Panc1 (cell line): ENCODE data around the gene C12orf42.

ENCODE experiments used
- CTCF ChIP-seq: fragments of 450-650 bp; IDR thresholded peaks from 2 replicates; pipeline ENCODE4 v1.5.1; 2017; ENCODE audit warnings: mild to moderate bottlenecking
- POLR2AphosphoS5 ChIP-seq: IDR thresholded peaks from 2 replicates; pipeline ENCODE4 v1.6.1; 2012; ENCODE audit warnings: mild to moderate bottlenecking, low read depth, low read length, moderate library complexity

GRCh38 chr12:103524238-103524875 lies 28.6 kb upstream of the C12orf42 start:
- TF ChIP-seq CTCF = no peak
- TF ChIP-seq POLR2AphosphoS5 = no peak
